Mesenchymal stem cell (in vitro differentiated cells and primary cell): ENCODE measurements around the gene DEFB132.

ENCODE experiments used
- DNase-seq: peaks from one replicate; pipeline ENCODE4 v3.0.0-alpha.2; 2013
- H2AFZ ChIP-seq: one replicate; pipeline ENCODE4 v1.6.1; 2013; ENCODE audit warnings: low read depth, mild to moderate bottlenecking, control low read depth, inconsistent platforms, low read length, moderate library complexity
- H2AK5ac ChIP-seq: 2 replicates; pipeline ENCODE4 v1.6.1; 2013; ENCODE audit warnings: low read length, moderate library complexity, mild to moderate bottlenecking, inconsistent platforms; ENCODE audit not compliant: severe bottlenecking
- H2BK120ac ChIP-seq: one replicate; pipeline ENCODE4 v1.6.1; 2013; ENCODE audit warnings: low read depth, mild to moderate bottlenecking, inconsistent platforms, low read length, moderate library complexity
- H2BK12ac ChIP-seq, 2 experiments: one replicate each; pipeline ENCODE4 v1.6.1; 2013; ENCODE audit warnings: inconsistent platforms in 2 of 2, low read length in 2 of 2, mild to moderate bottlenecking in 2 of 2, moderate library complexity in 2 of 2, control low read depth in 1 of 2
- H2BK15ac ChIP-seq: one replicate; pipeline ENCODE4 v1.6.1; 2013; ENCODE audit warnings: mild to moderate bottlenecking, low read depth, inconsistent platforms; ENCODE audit not compliant: poor library complexity, severe bottlenecking
- H2BK5ac ChIP-seq: 2 replicates; pipeline ENCODE4 v1.6.1; 2013; ENCODE audit warnings: low read depth, mild to moderate bottlenecking, low read length, control low read depth, inconsistent platforms; ENCODE audit not compliant: poor library complexity, severe bottlenecking
- H3K14ac ChIP-seq, 2 experiments: one replicate each; pipeline ENCODE4 v1.6.1; 2013; ENCODE audit warnings: inconsistent platforms in 2 of 2, low read length in 2 of 2, control low read depth in 1 of 2, mild to moderate bottlenecking in 1 of 2, moderate library complexity in 1 of 2
- H3K18ac ChIP-seq, 2 experiments: one replicate each; pipeline ENCODE4 v1.6.1; 2013; ENCODE audit warnings: inconsistent platforms in 2 of 2, low read length in 2 of 2, control low read depth in 1 of 2, low read depth in 1 of 2, mild to moderate bottlenecking in 1 of 2
- H3K23ac ChIP-seq, 2 experiments: one replicate each; pipeline ENCODE4 v1.6.1; 2013; ENCODE audit warnings: inconsistent platforms in 2 of 2, low read length in 2 of 2, mild to moderate bottlenecking in 2 of 2, moderate library complexity in 2 of 2, control low read depth in 1 of 2
- H3K27ac ChIP-seq: 2 replicates; pipeline ENCODE4 v1.5.1; 2013; ENCODE audit warnings: mild to moderate bottlenecking, moderate library complexity, low read length, control low read depth, inconsistent platforms; ENCODE audit not compliant: poor library complexity, severe bottlenecking
- H3K27me3 ChIP-seq, 2 experiments: 2 replicates each; pipeline versions ENCODE4 v1.6.1 to v1.7.0; 2013; ENCODE audit warnings: low read length in 2 of 2, mild to moderate bottlenecking in 2 of 2, moderate library complexity in 2 of 2, control low read depth in 1 of 2, inconsistent platforms in 1 of 2; ENCODE audit not compliant: control insufficient read depth in 1 of 2, insufficient read depth in 1 of 2
- H3K36me3 ChIP-seq, 2 experiments: 2 replicates each; pipeline versions ENCODE4 v1.6.1 to v1.7.0; 2013; ENCODE audit warnings: low read length in 2 of 2, control low read depth in 1 of 2, inconsistent platforms in 1 of 2, low read depth in 1 of 2, mild to moderate bottlenecking in 1 of 2; ENCODE audit not compliant: insufficient read depth in 2 of 2, control insufficient read depth in 1 of 2
- H3K4ac ChIP-seq, 2 experiments: one replicate each; pipeline ENCODE4 v1.6.1; 2013; ENCODE audit warnings: inconsistent platforms in 2 of 2, low read length in 2 of 2, mild to moderate bottlenecking in 2 of 2, moderate library complexity in 2 of 2, control low read depth in 1 of 2, low read depth in 1 of 2
- H3K4me1 ChIP-seq: 2 replicates; pipeline ENCODE4 v1.6.1; 2013; ENCODE audit warnings: low read depth, low read length, control low read depth; ENCODE audit not compliant: control insufficient read depth, insufficient read depth
- H3K4me2 ChIP-seq: 2 replicates; pipeline ENCODE4 v1.6.1; 2013; ENCODE audit warnings: low read length, mild to moderate bottlenecking, inconsistent platforms; ENCODE audit not compliant: poor library complexity, severe bottlenecking
- H3K4me3 ChIP-seq, 2 experiments: 2 replicates each; pipeline versions ENCODE4 v1.5.1 to v1.7.0; 2013; ENCODE audit warnings: low read length in 2 of 2, mild to moderate bottlenecking in 2 of 2, control low read depth in 1 of 2, low read depth in 1 of 2; ENCODE audit not compliant: insufficient read depth in 1 of 2
- H3K79me1 ChIP-seq: replicated peaks from 2 replicates; pipeline ENCODE4 v1.6.1; 2013; ENCODE audit warnings: mild to moderate bottlenecking, control low read depth, low read length, inconsistent platforms; ENCODE audit not compliant: poor library complexity, severe bottlenecking
- H3K9ac ChIP-seq: 2 replicates; pipeline ENCODE4 v1.7.0; 2013; ENCODE audit warnings: mild to moderate bottlenecking, low read length, moderate library complexity
- H3K9me3 ChIP-seq: 2 replicates; pipeline ENCODE4 v1.7.0; 2013; ENCODE audit warnings: mild to moderate bottlenecking, low read length; ENCODE audit not compliant: control insufficient read depth
- H4K8ac ChIP-seq: one replicate; pipeline ENCODE4 v1.6.1; 2013; ENCODE audit warnings: inconsistent platforms, mild to moderate bottlenecking, low read length, moderate library complexity
- H4K91ac ChIP-seq: one replicate; pipeline ENCODE4 v1.6.1; 2013; ENCODE audit warnings: mild to moderate bottlenecking, low read length, inconsistent platforms
- WGBS: methylation state at CpG from one replicate; pipeline ENCODE4 v1.1.7; 2013; ENCODE audit warnings: mixed read lengths; 5-methylcytosine and 5-hydroxymethylcytosine counted together

The DEFB132 gene

GRCh38 chr20:289693-290083, 32.2 kb downstream of the DEFB132 start:
- H3K4me2 ChIP-seq: peak overlapping the region; percentile 97
- H3K9me3 ChIP-seq: no peaks in the 10 kb centered on the region
- H3K23ac ChIP-seq: no peak overlapping the region
- H4K91ac ChIP-seq: no peak overlapping the region
- peak overlapping the region in 1 of 2 experiments; percentile 34 for H3K4ac ChIP-seq
- peak overlapping the region; percentile 67 for H3K27ac ChIP-seq
- H2BK15ac ChIP-seq: no peak overlapping the region
- H2BK120ac ChIP-seq: no peak overlapping the region
- peak overlapping the region in 1 of 2 experiments; percentile 88 for H3K18ac ChIP-seq
- peak overlapping the region; percentile 64 to 91 for H3K4me3 ChIP-seq
- peak overlapping the region; percentile 83 for H3K9ac ChIP-seq
- H3K79me1 ChIP-seq: peaks cover 17% of the 10 kb centered on the region
- no peaks in the 10 kb centered on the region for H3K27me3 ChIP-seq
- DNase-seq: no peak
- H2BK12ac ChIP-seq: peak overlapping the region in 1 of 2 experiments; percentile 59
- H2BK5ac ChIP-seq: no peak overlapping the region
- H3K36me3 ChIP-seq: no peaks in the 10 kb centered on the region
- peaks cover 3% of the 10 kb centered on the region for H3K4me1 ChIP-seq
- no CpG with 5 or more reads among the region's 2 CpGs for WGBS
- peak overlapping the region; percentile 81 for H4K8ac ChIP-seq
- peak overlapping the region; percentile 58 for H2AK5ac ChIP-seq
- no peak overlapping the region for H3K14ac ChIP-seq
- peak overlapping the region; percentile 75 for H2AFZ ChIP-seq

- peak within 1 kb of the TSS; percentile 79 for H3K27ac ChIP-seq
- peak within 1 kb of the TSS; percentile 59 to 63 for H2BK12ac ChIP-seq
- 1% methylated on average over 29 of the region's 43 CpGs for WGBS
- no peaks in the 10 kb centered on the region for H3K27me3 ChIP-seq
- no peaks in the 10 kb centered on the region for H3K9me3 ChIP-seq
- peak within 1 kb of the TSS; percentile 83 for H3K9ac ChIP-seq
- H3K4me1 ChIP-seq: peaks cover 3% of the 10 kb centered on the region
- H4K91ac ChIP-seq: peak within 1 kb of the TSS; percentile 18
- peak within 1 kb of the TSS; percentile 81 for H4K8ac ChIP-seq
- H2AK5ac ChIP-seq: no peak within 1 kb of the TSS
- peak within 1 kb of the TSS; percentile 64 to 91 for H3K4me3 ChIP-seq
- peak within 1 kb of the TSS in 1 of 2 experiments; percentile 13 for H3K14ac ChIP-seq
- peaks cover 15% of the 10 kb centered on the region for H3K79me1 ChIP-seq
- H2BK5ac ChIP-seq: no peak within 1 kb of the TSS
- DNase-seq: peak; percentile 94
- H3K23ac ChIP-seq: no peak within 1 kb of the TSS
- peak within 1 kb of the TSS; percentile 75 for H2AFZ ChIP-seq
- peak within 1 kb of the TSS; percentile 57 to 76 for H3K4ac ChIP-seq
- H2BK15ac ChIP-seq: no peak within 1 kb of the TSS
- H3K18ac ChIP-seq: peak within 1 kb of the TSS; percentile 87 to 88
- H3K4me2 ChIP-seq: peak within 1 kb of the TSS; percentile 97
- H2BK120ac ChIP-seq: peak within 1 kb of the TSS; percentile 66
- no peaks in the 10 kb centered on the region for H3K36me3 ChIP-seq
These were observed 32.7 kb downstream of the DEFB132 start, which contains the start of gene C20orf96 for GRCh38 chr20:290084-290831. C20orf96 (minus strand) TSS chr20:290750; CDS start chr20:290610, 140 bp downstream.

- no peaks in the 10 kb centered on the region for H3K9me3 ChIP-seq
- no peak overlapping the region for H2AFZ ChIP-seq
- H3K4me2 ChIP-seq: no peak overlapping the region
- H2BK120ac ChIP-seq: no peak overlapping the region
- H3K4me1 ChIP-seq: peaks cover 5% of the 10 kb centered on the region
- peak overlapping the region in 1 of 2 experiments; percentile 34 for H3K23ac ChIP-seq
- H3K4me3 ChIP-seq: no peak overlapping the region
- 92% methylated on average over 5 of the region's 5 CpGs for WGBS
- H3K27ac ChIP-seq: no peak overlapping the region
- peaks cover 5% of the 10 kb centered on the region for H3K79me1 ChIP-seq
- H4K8ac ChIP-seq: no peak overlapping the region
- no peak for DNase-seq
- H2BK15ac ChIP-seq: peak overlapping the region; percentile 17
- peak overlapping the region; percentile 83 for H4K91ac ChIP-seq
- H2AK5ac ChIP-seq: peak overlapping the region; percentile 31
- no peaks in the 10 kb centered on the region for H3K27me3 ChIP-seq
- peak overlapping the region; percentile 35 to 60 for H3K4ac ChIP-seq
- H3K36me3 ChIP-seq: peaks cover 0 to under 1% of the 10 kb centered on the region in 2 experiments
- peak overlapping the region; percentile 34 to 50 for H2BK12ac ChIP-seq
- no peak overlapping the region for H3K9ac ChIP-seq
- H3K18ac ChIP-seq: peak overlapping the region; percentile 6 to 37
- H2BK5ac ChIP-seq: no peak overlapping the region
- H3K14ac ChIP-seq: no peak overlapping the region
These were observed 37.1 kb downstream of the DEFB132 start for GRCh38 chr20:294602-295001.

GRCh38 chr20:295804-296203, 38.3 kb downstream of the DEFB132 start:
- no peak overlapping the region for H2AFZ ChIP-seq
- peaks cover 5% of the 10 kb centered on the region for H3K79me1 ChIP-seq
- no peaks in the 10 kb centered on the region for H3K9me3 ChIP-seq
- peak overlapping the region; percentile 26 for H2BK15ac ChIP-seq
- no peak overlapping the region for H2BK120ac ChIP-seq
- no peak overlapping the region for H3K18ac ChIP-seq
- peaks cover 0 to 11% of the 10 kb centered on the region in 2 experiments for H3K36me3 ChIP-seq
- H4K91ac ChIP-seq: no peak overlapping the region
- no peaks in the 10 kb centered on the region for H3K27me3 ChIP-seq
- DNase-seq: no peak
- H2BK5ac ChIP-seq: no peak overlapping the region
- H3K4ac ChIP-seq: no peak overlapping the region
- H2AK5ac ChIP-seq: no peak overlapping the region
- H3K9ac ChIP-seq: peak overlapping the region; percentile 32
- H3K23ac ChIP-seq: no peak overlapping the region
- H3K4me3 ChIP-seq: peak overlapping the region in 1 of 2 experiments; percentile 99
- no peak overlapping the region for H4K8ac ChIP-seq
- WGBS: 93% methylated on average over 3 of the region's 4 CpGs
- H3K4me1 ChIP-seq: peaks cover 9% of the 10 kb centered on the region
- no peak overlapping the region for H3K4me2 ChIP-seq
- no peak overlapping the region for H3K14ac ChIP-seq
- H3K27ac ChIP-seq: no peak overlapping the region
- H2BK12ac ChIP-seq: no peak overlapping the region
